Measurements from ENCODE around the gene KRTAP9-3.

- TF ChIP-seq POLR2A (IDR thresholded peaks at IDR 0.05) (no peak), CTCF (IDR thresholded peaks at IDR 0.05) (no peak)
These were observed 24.0 kb downstream of the KRTAP9-3 start for GRCh38 chr17:41256291-41256685.
